NB4 (cell line): ENCODE data around the gene PPME1.

Experiments
- DNase-seq: peaks from one replicate; pipeline ENCODE4 v3.0.0; 2010; ENCODE audit warnings: low read depth
- H3K4me3 ChIP-seq: one replicate; pipeline ENCODE4 v1.5.1; 2011; ENCODE audit warnings: mild to moderate bottlenecking, low read depth, low read length, moderate library complexity
- CTCF ChIP-seq: IDR thresholded peaks from one replicate; pipeline ENCODE4 v1.5.1; 2012; ENCODE audit warnings: low read depth, low read length
- MYC ChIP-seq: IDR thresholded peaks from 2 replicates; pipeline ENCODE4 v1.6.1; 2011; ENCODE audit warnings: low read depth, low read length
- POLR2A ChIP-seq: IDR thresholded peaks from 2 replicates; pipeline ENCODE4 v1.6.1; 2011; ENCODE audit warnings: mild to moderate bottlenecking; ENCODE audit not compliant: insufficient read length; ENCODE audit errors: extremely low read depth
- TF ChIP-seq, protein P1 (sequence below): IDR thresholded peaks from 2 replicates; pipeline ENCODE4 v1.6.1; 2011; ENCODE audit warnings: low read depth, low read length

PPME1 gene

GRCh38 chr11:74267014-74267413 lies 95.9 kb downstream of the PPME1 start:
- TF ChIP-seq POLR2A, result no peak
- no peak for TF ChIP-seq CTCF
- TF ChIP-seq, protein P1, sequence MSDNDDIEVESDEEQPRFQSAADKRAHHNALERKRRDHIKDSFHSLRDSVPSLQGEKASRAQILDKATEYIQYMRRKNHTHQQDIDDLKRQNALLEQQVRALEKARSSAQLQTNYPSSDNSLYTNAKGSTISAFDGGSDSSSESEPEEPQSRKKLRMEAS, result no peak
- TF ChIP-seq MYC, result no peak
- no peak for DNase-seq

GRCh38 chr11:74268456-74268855 lies 97.4 kb downstream of the PPME1 start:
- no peak for DNase-seq
- H3K4me3 ChIP-seq, result no peak overlapping the region
- TF ChIP-seq, protein P1, result no peak

More at GRCh38 chr11:74267014-74267413, 95.9 kb downstream of the PPME1 start:
- H3K4me3 ChIP-seq, result no peak overlapping the region

- H3K4me3 ChIP-seq, result no peak overlapping the region
- TF ChIP-seq MYC (0 out of 2 replicates have a peak, but pooled peaks have one; percentile 10), CTCF (no peak)
- peak; percentile 73 for DNase-seq
Observed at GRCh38 chr11:74269161-74269811, 98.2 kb downstream of the PPME1 start.

DNA sequence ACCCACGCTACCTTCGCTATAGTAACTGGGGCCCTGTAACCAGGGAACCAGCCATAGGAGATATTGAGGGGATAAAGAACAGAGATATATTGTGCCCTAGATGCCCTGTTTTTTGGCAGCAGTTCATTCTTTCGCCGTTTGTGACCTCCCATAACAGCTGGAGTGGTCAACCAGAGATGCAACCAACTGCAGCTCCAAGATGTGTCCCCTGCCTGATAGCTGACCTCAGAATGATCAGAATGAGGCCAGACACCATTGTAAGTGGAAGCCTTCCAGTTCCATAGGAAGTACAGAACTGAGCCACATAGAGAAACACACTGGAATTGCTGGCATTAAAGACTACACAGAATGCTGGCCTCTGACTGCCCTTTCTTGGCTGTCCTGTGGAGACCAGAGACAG lies 101.2 kb downstream of the PPME1 start:
- TF ChIP-seq MYC (no peak), POLR2A (no peak), CTCF (no peak)
- TF ChIP-seq, protein P1, result no peak
- no peak for DNase-seq
- no peak overlapping the region for H3K4me3 ChIP-seq

GRCh38 chr11:74276581-74276980 lies 105.5 kb downstream of the PPME1 start:
- TF ChIP-seq MYC (no peak), POLR2A (no peak), CTCF (no peak)
- TF ChIP-seq, protein P1, result no peak
- DNase-seq, result no peak
- no peak overlapping the region for H3K4me3 ChIP-seq

- no peak for DNase-seq
- no peak overlapping the region for H3K4me3 ChIP-seq
- TF ChIP-seq MYC, result no peak
- TF ChIP-seq, protein P1, result no peak
- TF ChIP-seq CTCF, result no peak
- TF ChIP-seq POLR2A, result no peak
Observed at GRCh38 chr11:74278103-74278502, 107.0 kb downstream of the PPME1 start.
